ENCODE data around the gene CBX7. TPM values are rescaled to one million over a fixed set of nuclear protein-coding genes. Genes with fewer than 3 reads are reported as not detected.

Gene CBX7
- total and polyA plus RNA-seq, 2 of the 4 experiments (the other 2 are of a cell fraction): 0.90 to 3.6 TPM

- Histone ChIP-seq H2AK9ac (replicated peaks; ENCODE audit: low read depth, low read length, poor library complexity) (no peak overlapping the region), H2AFZ (replicated peaks; ENCODE audit: low read length, poor library complexity) (no peak overlapping the region), H3K4me3 (ENCODE audit: insufficient read depth, low read depth, low read length) (no peak overlapping the region), H3K27me3 (ENCODE audit: control insufficient read depth, insufficient read depth, low read length) (no peaks in the 10 kb centered on the region), H3K4me1 (ENCODE audit: control insufficient read depth, insufficient read depth, low read length) (no peaks in the 10 kb centered on the region), H3K9me1 (ENCODE audit: insufficient read depth, low read length) (no peaks in the 10 kb centered on the region), H3K9ac (ENCODE audit: low read depth, low read length) (no peak overlapping the region), H3K36me3 (ENCODE audit: control insufficient read depth, insufficient read depth, low read length) (no peaks in the 10 kb centered on the region), H3K23ac (ENCODE audit: low read depth, low read length) (no peak overlapping the region), H4K20me1 (ENCODE audit: insufficient read depth, low read length) (no peaks in the 10 kb centered on the region), H3K4ac (ENCODE audit: low read depth, low read length) (no peak overlapping the region), H3K56ac (ENCODE audit: extremely low read depth, insufficient read depth, low read length) (no peak overlapping the region), H3K27ac (ENCODE audit: insufficient read depth, low read length) (no peak overlapping the region), H3K14ac (replicated peaks; ENCODE audit: low read depth, low read length) (no peak overlapping the region), H2BK120ac (ENCODE audit: low read depth, low read length) (no peak overlapping the region), H3K18ac (ENCODE audit: low read depth, low read length) (no peak overlapping the region), H3K9me3 (ENCODE audit: control insufficient read depth, insufficient read depth, low read length) (peaks cover 16% of the 10 kb centered on the region), H4K8ac (ENCODE audit: low read depth in 2 of 2, low read length in 2 of 2) (no peak overlapping the region), H2BK20ac (ENCODE audit: low read depth, low read length) (no peak overlapping the region), H4K5ac (ENCODE audit: low read depth, low read length) (no peak overlapping the region), H4K91ac (ENCODE audit: insufficient read depth, low read depth, low read length) (no peak overlapping the region), H2BK15ac (ENCODE audit: low read depth, low read length) (no peak overlapping the region), H3K79me1 (ENCODE audit: low read depth in 1 of 2, low read length in 2 of 2) (no peaks in the 10 kb centered on the region), H3K4me2 (ENCODE audit: low read depth, low read length) (no peak overlapping the region), H2AK5ac (ENCODE audit: low read depth, low read length) (no peak overlapping the region), H2BK5ac (ENCODE audit: low read depth, low read length, poor library complexity, severe bottlenecking) (no peak overlapping the region)
- ChIA-PET POLR2A (ENCODE audit: unreplicated experiment) (no interaction called here), CTCF (interaction anchor here (0.6 kb wide), 2 partner anchors 9 to 1080 kb away, joined by 4 read pairs; no protein-coding TSS in a partner anchor)
- in situ Hi-C loops (cut with MboI; ENCODE audit: low sequenced_read_pairs) (no loop called here), intact Hi-C loops (cut with micrococcal nuclease) (no loop called here), dilution Hi-C loops (cut with HindIII; ENCODE audit: low sequenced_read_pairs, unreplicated experiment) (no loop called here)
- TF ChIP-seq MAZ (IDR thresholded peaks at IDR 0.05; ENCODE audit: borderline replicate concordance, low read depth, low read length) (no peak), USF2 (IDR thresholded peaks at IDR 0.05; ENCODE audit: low read depth, low read length) (no peak), BHLHE40 (IDR thresholded peaks at IDR 0.05; ENCODE audit: low read depth, low read length) (no peak), CEBPB (IDR thresholded peaks at IDR 0.05; ENCODE audit: low read depth, low read length) (no peak), FOS (IDR thresholded peaks at IDR 0.05; ENCODE audit: low read depth, low read length) (no peak), SMC3 (IDR thresholded peaks at IDR 0.05; ENCODE audit: low read depth, low read length) (no peak), POLR2A (IDR thresholded peaks at IDR 0.05; ENCODE audit: low read depth, low read length) (no peak), NFE2L2 (IDR thresholded peaks at IDR 0.05; ENCODE audit: low read depth, low read length) (no peak), RFX5 (IDR thresholded peaks at IDR 0.05; ENCODE audit: low read depth, low read length) (no peak), CHD1 (IDR thresholded peaks at IDR 0.05; ENCODE audit: low read depth, low read length) (no peak), RCOR1 (IDR thresholded peaks at IDR 0.05; ENCODE audit: insufficient replicate concordance, low read length) (no peak), MAFK (IDR thresholded peaks at IDR 0.05; ENCODE audit: low read depth, low read length) (no peak)
- WGBS, 2 experiments (ENCODE audit: extremely low coverage in 2 of 2, insufficient read length in 1 of 2): no CpG with 5 or more reads among the region's 1 CpG
- BruUV-seq (replicated peaks): no TSS peak
- DNase-seq (no peak), ATAC-seq (ENCODE audit: low read depth) (no peak)
Measured at GRCh38 chr22:39194098-39194497, 41.6 kb upstream of the CBX7 start.

Measured in IMR-90 (cell line).